H1 (cell line): ENCODE results near the gene KIAA1328. TPM values are rescaled to one million over a fixed set of nuclear protein-coding genes. Genes with fewer than 3 reads are reported as not detected.

ENCODE experiments used
- CTCF ChIA-PET: fragments of 300-600 bp; sonication (Branson Sonifier 250); formaldehyde crosslinking; loops from one replicate; lab custom pipeline; 2021; ENCODE audit not compliant: partially characterized antibody; lab: Charles Lee
- POLR2A ChIA-PET: fragments of 300-600 bp; sonication (Branson Sonifier 250); formaldehyde crosslinking; loops from one replicate; lab custom pipeline; 2021; ENCODE audit warnings: inconsistent platforms; ENCODE audit not compliant: partially characterized antibody; lab: Charles Lee
- DNase-seq, 2 experiments: peaks; one replicate each; pipeline versions ENCODE4 v3.0.0 to v3.0.0-alpha.2; 2010 to 2022; ENCODE audit warnings: low spot score in 2 of 2, low read depth in 1 of 2, mixed read lengths in 1 of 2
- FAIRE-seq: peaks from 2 replicates; lab custom pipeline; 2011; peaks lifted over from hg19 to GRCh38; lab: Jason Lieb, UNC
- H2AFZ ChIP-seq: 2 replicates; pipeline ENCODE4 v1.8.1; 2012; ENCODE audit warnings: low read length, inconsistent platforms
- H2AK5ac ChIP-seq: 2 replicates; pipeline ENCODE4 v1.6.1; 2013; ENCODE audit warnings: low read depth, low read length
- H2BK120ac ChIP-seq: replicated peaks from 2 replicates; pipeline ENCODE3; 2013; ENCODE audit warnings: low read depth, low read length, inconsistent platforms
- H2BK12ac ChIP-seq: 2 replicates; pipeline ENCODE4 v1.6.1; 2013; ENCODE audit warnings: low read depth, low read length
- H2BK15ac ChIP-seq: 2 replicates; pipeline ENCODE4 v1.6.1; 2013; ENCODE audit warnings: low read length
- H2BK20ac ChIP-seq: 2 replicates; pipeline ENCODE4 v1.6.1; 2013; ENCODE audit warnings: low read length
- H2BK5ac ChIP-seq: 2 replicates; pipeline ENCODE4 v1.6.1; 2013; ENCODE audit warnings: low read depth, low read length
- H3K14ac ChIP-seq: 2 replicates; pipeline ENCODE4 v1.6.1; 2013; ENCODE audit warnings: inconsistent platforms; ENCODE audit not compliant: insufficient read length
- H3K18ac ChIP-seq: 2 replicates; pipeline ENCODE4 v1.6.1; 2013; ENCODE audit warnings: low read length; ENCODE audit errors: extremely low read depth
- H3K23ac ChIP-seq: 2 replicates; pipeline ENCODE4 v1.6.1; 2013; ENCODE audit warnings: inconsistent platforms; ENCODE audit not compliant: insufficient read length
- H3K23me2 ChIP-seq: 2 replicates; pipeline ENCODE4 v1.6.1; 2013; ENCODE audit warnings: low read depth, low read length
- H3K27ac ChIP-seq: 2 replicates; pipeline ENCODE4 v1.6.1; 2011; ENCODE audit warnings: low read depth, low read length, inconsistent platforms
- H3K27me3 ChIP-seq, 4 experiments: replicated peaks in 1 of 4; 1 replicate in 1 of 4; 2 replicates in 3 of 4; pipeline versions ENCODE4 v1.6.1 to v1.8.1; 2011 to 2013; ENCODE audit warnings: low read length in 3 of 4, mild to moderate bottlenecking in 3 of 4, inconsistent platforms in 2 of 4, mixed read lengths in 2 of 4, moderate library complexity in 1 of 4; ENCODE audit not compliant: control insufficient read depth in 3 of 4, insufficient read depth in 3 of 4; ENCODE audit errors: extremely low read depth in 1 of 4
- H3K36me3 ChIP-seq, 4 experiments: 2 replicates each; pipeline versions ENCODE4 v1.6.1 to v1.8.1; 2011 to 2013; ENCODE audit warnings: mild to moderate bottlenecking in 4 of 4, low read length in 3 of 4, moderate library complexity in 2 of 4, control low read depth in 1 of 4, inconsistent platforms in 1 of 4; ENCODE audit not compliant: insufficient read depth in 4 of 4, control insufficient read depth in 2 of 4
- H3K4ac ChIP-seq: replicated peaks from 2 replicates; pipeline ENCODE3; 2013; ENCODE audit warnings: low read length, low read depth, mixed read lengths, inconsistent platforms; ENCODE audit not compliant: insufficient read length
- H3K4me1 ChIP-seq, 4 experiments: replicated peaks in 1 of 4; 1 replicate in 1 of 4; 2 replicates in 3 of 4; pipeline versions ENCODE4 v1.6.1 to v1.8.1; 2011 to 2013; ENCODE audit warnings: low read length in 3 of 4, inconsistent platforms in 2 of 4, mixed read lengths in 1 of 4; ENCODE audit not compliant: insufficient read depth in 4 of 4, control insufficient read depth in 3 of 4
- H3K4me2 ChIP-seq, 2 experiments: 2 replicates each; pipeline versions ENCODE4 v1.6.1 to v1.8.1; 2011 to 2013; ENCODE audit warnings: low read depth in 2 of 2, low read length in 2 of 2, control low read depth in 1 of 2, inconsistent platforms in 1 of 2, mild to moderate bottlenecking in 1 of 2; ENCODE audit not compliant: insufficient read depth in 1 of 2
- H3K4me3 ChIP-seq, 4 experiments: fragments of 200-600, 300-600 bp in 1 of 4; sonication (generic), shearing (Covaris generic), sonication (Bioruptor Twin) in 1 of 4; 2 replicates each; pipeline versions ENCODE4 v1.5.1 to v1.8.1; 2011 to 2016; ENCODE audit warnings: low read length in 4 of 4, low read depth in 3 of 4, control low read depth in 2 of 4, inconsistent platforms in 2 of 4, mild to moderate bottlenecking in 2 of 4, mixed read lengths in 1 of 4, moderate library complexity in 1 of 4; ENCODE audit not compliant: insufficient read depth in 2 of 4; ENCODE audit errors: extremely low read depth in 1 of 4
- H3K56ac ChIP-seq: replicated peaks from 2 replicates; pipeline ENCODE3; 2013; ENCODE audit warnings: low read depth, mild to moderate bottlenecking, mixed read lengths, low read length, inconsistent platforms; ENCODE audit not compliant: insufficient read length
- H3K79me1 ChIP-seq: 2 replicates; pipeline ENCODE4 v1.6.1; 2013; ENCODE audit warnings: low read depth, low read length, control low read depth
- H3K79me2 ChIP-seq, 2 experiments: 2 replicates each; pipeline versions ENCODE4 v1.6.1 to v1.8.1; 2012 to 2013; ENCODE audit warnings: low read length in 2 of 2, mild to moderate bottlenecking in 2 of 2, inconsistent platforms in 1 of 2; ENCODE audit not compliant: insufficient read depth in 2 of 2, control insufficient read depth in 1 of 2
- H3K9ac ChIP-seq, 4 experiments: replicated peaks in 1 of 4; 1 replicate in 1 of 4; 2 replicates in 3 of 4; pipeline versions ENCODE4 v1.6.1 to v1.8.1; 2011 to 2013; ENCODE audit warnings: low read depth in 3 of 4, low read length in 3 of 4, control low read depth in 2 of 4, mild to moderate bottlenecking in 2 of 4, moderate library complexity in 2 of 4, inconsistent platforms in 1 of 4; ENCODE audit errors: extremely low read depth in 1 of 4
- H3K9me3 ChIP-seq, 2 experiments: 2 replicates each; pipeline versions ENCODE4 v1.6.1 to v1.8.1; 2012 to 2013; ENCODE audit warnings: mild to moderate bottlenecking in 2 of 2, moderate library complexity in 2 of 2, control low read depth in 1 of 2, inconsistent platforms in 1 of 2, low read depth in 1 of 2, low read length in 1 of 2, mixed read lengths in 1 of 2; ENCODE audit not compliant: insufficient read depth in 2 of 2
- H4K20me1 ChIP-seq, 2 experiments: replicated peaks in 1 of 2; 2 replicates each; pipeline versions ENCODE3 to v1.8.1; 2011 to 2013; ENCODE audit warnings: inconsistent platforms in 2 of 2, low read length in 2 of 2, mild to moderate bottlenecking in 1 of 2; ENCODE audit not compliant: insufficient read depth in 2 of 2, control insufficient read depth in 1 of 2
- H4K5ac ChIP-seq: 2 replicates; pipeline ENCODE4 v1.6.1; 2013; ENCODE audit warnings: low read length, low read depth, mixed read lengths, inconsistent platforms; ENCODE audit not compliant: insufficient read length
- H4K8ac ChIP-seq: 2 replicates; pipeline ENCODE4 v1.8.0; 2013; ENCODE audit warnings: mild to moderate bottlenecking, moderate library complexity, low read length, inconsistent platforms; ENCODE audit not compliant: insufficient read depth; ENCODE audit errors: extremely low read depth
- H4K91ac ChIP-seq: replicated peaks from 2 replicates; pipeline ENCODE3; 2013; ENCODE audit warnings: low read length, mixed read lengths, inconsistent platforms; ENCODE audit not compliant: insufficient read length
- EZH2 ChIP-seq: fragments of 200-600 bp; sonication (generic); IDR thresholded peaks from 2 replicates; pipeline ENCODE4 v1.7.1; 2012; ENCODE audit warnings: low read depth, mild to moderate bottlenecking, moderate library complexity, low read length, inconsistent platforms; ENCODE audit not compliant: severe bottlenecking
- HDAC2 ChIP-seq, 2 experiments: fragments of 300-600 bp in 1 of 2; sonication (generic) in 1 of 2; IDR thresholded peaks; 2 replicates each; pipeline ENCODE4 v1.6.1; 2011 to 2012; ENCODE audit warnings: low read depth in 2 of 2, low read length in 2 of 2, mild to moderate bottlenecking in 2 of 2, moderate library complexity in 2 of 2, borderline replicate concordance in 1 of 2, inconsistent platforms in 1 of 2
- JUND ChIP-seq: IDR thresholded peaks from 2 replicates; pipeline ENCODE4 v1.6.1; 2011; ENCODE audit warnings: mild to moderate bottlenecking, improper control_type of control experiment, low read length
- KDM5A ChIP-seq: fragments of 200-600 bp; IDR thresholded peaks from 2 replicates; pipeline ENCODE4 v1.7.1; 2012; ENCODE audit warnings: mild to moderate bottlenecking, low read length, inconsistent platforms, mixed read lengths
- MAFK ChIP-seq: IDR thresholded peaks from 2 replicates; pipeline ENCODE4 v1.6.1; 2012; ENCODE audit warnings: low read depth, mild to moderate bottlenecking, improper control_type of control experiment, low read length
- NRF1 ChIP-seq: IDR thresholded peaks from 2 replicates; pipeline ENCODE4 v1.6.1; 2011; ENCODE audit warnings: mild to moderate bottlenecking, low read depth, low read length, improper control_type of control experiment
- SIRT6 ChIP-seq: IDR thresholded peaks from one replicate; pipeline ENCODE4 v1.7.1; 2012; ENCODE audit warnings: low read length, inconsistent platforms
- WGBS, 2 experiments: shearing (Covaris generic) in 1 of 2; methylation state at CpG; one replicate each; pipeline versions ENCODE4 v1.1.6 to v1.1.7; 2013 to 2015; ENCODE audit warnings: low lambda C conversion rate in 2 of 2, mixed read lengths in 2 of 2, inconsistent platforms in 1 of 2, low coverage in 1 of 2, missing lambda C conversion rate in 1 of 2; ENCODE audit not compliant: insufficient replicate concordance in 2 of 2, insufficient coverage in 1 of 2, insufficient read length in 1 of 2; ENCODE audit errors: extremely low coverage in 1 of 2, missing lambda C conversion rate in 1 of 2; 5-methylcytosine and 5-hydroxymethylcytosine counted together
- polyA plus RNA-seq, 7 experiments: library from polyadenylated mRNA; depleted of rRNA in 3 of 7; stranded (reverse) in 5 of 7; unstranded in 2 of 7; fragments of >200 nt in 5 of 7; fragments of 200-250 nt in 2 of 7; gene quantifications; 1 replicate in 5 of 7; 2 replicates in 1 of 7; 4 replicates in 1 of 7; pipeline versions ENCODE4 v1.2.1 to v1.2.3, GENCODE V29; 2011 to 2013; ENCODE audit warnings: missing spikeins in 2 of 7, mixed read lengths in 2 of 7
- total RNA-seq: library from RNA; stranded (reverse); fragmentation: NEBNext Ultra II Directional; extraction: Animal tissue kit (Norgen Biotek cat#: 25700); gene quantifications from 2 replicates; pipeline ENCODE4 v1.2.1, GENCODE V29; 2021

The KIAA1328 gene
- total and polyA plus RNA-seq, 2 of the 8 experiments (the other 6 are each of a cell fraction or from before 2014, with no cell fraction given) = 2.6 to 5.7 TPM

GRCh38 chr18:37274309-37275236 lies 445.6 kb downstream of the KIAA1328 start:
- H2BK12ac ChIP-seq = no peak overlapping the region
- H3K4me3 ChIP-seq = no peak overlapping the region
- H2BK120ac ChIP-seq = no peak overlapping the region
- H3K23me2 ChIP-seq = no peaks in the 10 kb centered on the region
- POLR2A ChIA-PET = interaction anchor here (1.7 kb wide), 1 partner anchor 22 kb away, joined by 3 read pairs; no protein-coding TSS in a partner anchor
- no peaks in the 10 kb centered on the region for H3K36me3 ChIP-seq
- no peak overlapping the region for H2BK5ac ChIP-seq
- peaks cover 0 to 12% of the 10 kb centered on the region in 2 experiments; a peak in 1 of 4 replicates for H3K9me3 ChIP-seq
- H3K4me2 ChIP-seq = no peak overlapping the region
- no peak overlapping the region for H2AFZ ChIP-seq
- DNase-seq (no peak), FAIRE-seq (no peak)
- H3K4ac ChIP-seq = no peak overlapping the region
- no peak overlapping the region; the same call in 1 of the 2 replicates for H4K8ac ChIP-seq
- H3K56ac ChIP-seq = no peak overlapping the region
- no peak overlapping the region for H3K23ac ChIP-seq
- no peak overlapping the region for H3K9ac ChIP-seq
- no peak overlapping the region for H2AK5ac ChIP-seq
- H2BK20ac ChIP-seq = no peak overlapping the region
- CTCF ChIA-PET = interaction anchor here (1.0 to 3.5 kb wide), 5 partner anchors 8 to 332 kb away, joined by 4 to 24 read pairs (median 7); no protein-coding TSS in a partner anchor
- H4K5ac ChIP-seq = no peak overlapping the region
- no peaks in the 10 kb centered on the region for H3K79me1 ChIP-seq
- no peak overlapping the region for H2BK15ac ChIP-seq
- H3K79me2 ChIP-seq = no peaks in the 10 kb centered on the region
- no peak overlapping the region for H3K18ac ChIP-seq
- no peaks in the 10 kb centered on the region; a peak in 1 of 7 replicates for H3K4me1 ChIP-seq
- no peak overlapping the region for H3K27ac ChIP-seq
- H3K14ac ChIP-seq = no peak overlapping the region
- no peak overlapping the region for H4K91ac ChIP-seq
- H4K20me1 ChIP-seq = peaks cover 0 to 6% of the 10 kb centered on the region in 2 experiments
- 96% methylated on average over 49 of the region's 82 CpGs; no CpG with 5 or more reads in 1 of the 2 experiments for WGBS, 2 experiments
- H3K27me3 ChIP-seq = no peaks in the 10 kb centered on the region
- TF ChIP-seq SIRT6 = no peak
- TF ChIP-seq KDM5A = no peak
- TF ChIP-seq HDAC2 (IDR thresholded peaks at IDR 0.05; ENCODE audit: borderline replicate concordance in 1 of 2, low read depth in 2 of 2, low read length in 2 of 2) = no peak
- TF ChIP-seq MAFK = no peak
- TF ChIP-seq NRF1 = no peak
- TF ChIP-seq EZH2 = no peak
- no peak for TF ChIP-seq JUND
